Activated effector memory CD4-positive, alpha-beta T cell treated with anti-CD3 and anti-CD28 coated beads, Interleukin-2, amount 50 U/mL, for 16 hours (primary cell): ENCODE measurements around the gene BTBD3.

Source experiments
- DNase-seq: peaks from one replicate; pipeline ENCODE4 v3.0.0-alpha.2; 2020

BTBD3 gene

DNA sequence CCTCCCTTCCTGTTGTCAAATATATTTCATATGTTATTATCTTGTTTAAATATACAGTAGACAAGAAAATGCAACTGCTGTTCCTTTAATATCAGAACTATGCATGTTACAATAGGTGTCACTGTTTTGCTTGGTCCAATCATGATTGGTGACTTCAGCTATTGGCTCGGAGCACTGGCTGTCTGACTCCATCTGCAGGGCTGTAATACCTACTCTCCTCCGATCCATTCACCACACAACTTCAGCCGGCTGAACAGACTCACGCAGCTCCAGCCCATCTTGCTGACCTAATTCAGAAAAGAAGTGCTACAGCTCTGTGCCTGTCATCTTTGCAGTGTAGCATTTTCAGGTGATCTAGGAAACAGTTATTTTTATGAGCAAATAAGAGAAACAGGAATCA is at the start of gene BTBD3:
TSS of gene BTBD3 (plus strand) at position 231 of the 400 bp plus-strand sequence. CDS start 383 bp downstream, outside the sequence.
- no peak for DNase-seq

DNA sequence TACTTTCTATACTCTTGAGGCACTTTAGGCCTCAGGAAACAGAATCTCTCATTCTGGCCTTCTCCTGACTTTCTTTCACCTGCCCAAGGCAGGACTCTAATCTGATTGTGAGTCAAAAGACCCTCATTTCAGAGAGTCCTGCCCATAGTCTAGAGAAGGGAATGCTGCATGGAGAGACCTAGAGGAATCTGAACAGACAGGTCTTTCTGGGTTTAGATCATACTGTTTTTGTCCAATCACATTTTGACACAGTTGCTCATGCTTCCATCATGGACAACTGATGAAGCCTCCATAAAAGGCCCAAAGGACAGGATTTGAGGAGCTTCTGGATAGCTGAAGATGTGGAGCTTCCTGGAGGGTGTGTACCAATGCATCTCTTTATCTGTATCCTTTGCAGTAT is 48.1 kb upstream of the BTBD3 start:
- no peak for DNase-seq

DNA sequence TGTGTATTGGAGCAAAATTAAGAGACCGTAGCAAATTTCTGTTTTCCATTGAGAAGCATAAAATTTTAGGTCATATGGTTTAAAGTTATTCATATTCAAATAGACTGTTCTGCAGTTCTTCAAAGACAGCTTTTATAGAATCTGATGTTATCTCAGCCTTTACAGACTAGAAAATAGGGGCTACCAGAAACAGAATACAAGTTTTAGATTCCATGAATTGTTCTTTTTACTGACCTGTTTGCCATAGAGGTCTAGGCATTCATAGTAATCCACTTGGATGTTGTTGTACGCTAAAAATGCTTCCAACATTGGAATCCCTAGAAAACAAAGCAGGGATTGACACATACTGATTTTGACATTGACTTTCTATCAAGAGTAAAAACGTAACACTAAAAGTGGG is 47.3 kb upstream of the BTBD3 start:
- DNase-seq: no peak

DNA sequence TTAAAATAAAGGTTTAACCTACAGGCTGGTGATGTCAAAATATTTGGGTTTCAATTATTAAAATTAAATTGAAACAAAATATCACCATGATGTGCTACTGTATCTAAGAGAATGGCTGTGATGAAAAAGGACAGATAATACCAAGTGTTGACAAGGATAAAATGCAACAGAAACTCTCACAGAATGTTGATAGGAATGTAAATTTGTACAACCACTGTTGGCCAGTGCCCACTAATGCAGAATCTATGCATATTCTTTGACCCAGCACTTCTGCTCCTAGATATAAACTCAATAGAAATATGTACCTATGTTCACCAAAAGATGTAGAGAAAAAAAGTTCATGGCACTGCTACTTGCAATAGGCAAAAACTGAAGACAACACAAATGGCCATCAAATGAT is 41.1 kb upstream of the BTBD3 start:
- DNase-seq: no peak

DNA sequence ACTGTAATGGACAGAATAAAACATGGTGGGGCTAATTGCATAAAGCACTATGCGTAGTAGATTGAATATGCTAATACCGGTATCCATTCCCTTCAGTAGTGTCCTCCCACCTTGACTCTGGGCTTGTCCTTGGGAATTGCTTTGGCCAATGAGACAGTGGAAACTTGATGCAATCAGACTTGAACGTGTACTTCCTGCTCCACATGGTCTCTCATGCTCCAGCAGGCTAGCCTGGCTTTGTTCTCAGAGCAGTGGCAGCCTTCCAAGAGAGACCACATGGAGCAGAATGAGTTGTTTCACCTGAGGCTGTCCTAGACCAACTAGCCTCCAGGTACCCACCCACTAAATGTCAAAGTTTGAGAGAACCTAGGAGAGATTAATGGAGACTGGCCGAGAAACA is 37.0 kb upstream of the BTBD3 start:
- no peak for DNase-seq

DNA sequence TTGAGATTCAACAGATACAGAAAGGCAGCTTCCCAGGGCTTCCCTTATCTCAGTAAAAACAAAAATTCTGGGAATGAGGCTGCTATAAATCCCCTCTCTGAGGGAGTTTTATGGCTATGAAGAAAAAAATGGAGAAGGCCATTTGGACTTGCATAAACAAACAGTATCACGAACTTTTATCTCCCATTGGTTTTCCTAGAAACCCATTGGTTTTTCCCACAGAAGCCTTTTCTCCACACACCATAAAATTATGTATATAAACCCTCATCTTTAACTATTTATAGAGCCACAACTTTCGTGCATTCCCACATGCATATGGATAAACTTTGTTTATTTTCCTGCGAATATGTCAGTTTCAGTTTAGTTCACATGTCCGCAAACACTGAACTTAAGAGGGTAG is 36.2 kb upstream of the BTBD3 start:
- DNase-seq: no peak

DNA sequence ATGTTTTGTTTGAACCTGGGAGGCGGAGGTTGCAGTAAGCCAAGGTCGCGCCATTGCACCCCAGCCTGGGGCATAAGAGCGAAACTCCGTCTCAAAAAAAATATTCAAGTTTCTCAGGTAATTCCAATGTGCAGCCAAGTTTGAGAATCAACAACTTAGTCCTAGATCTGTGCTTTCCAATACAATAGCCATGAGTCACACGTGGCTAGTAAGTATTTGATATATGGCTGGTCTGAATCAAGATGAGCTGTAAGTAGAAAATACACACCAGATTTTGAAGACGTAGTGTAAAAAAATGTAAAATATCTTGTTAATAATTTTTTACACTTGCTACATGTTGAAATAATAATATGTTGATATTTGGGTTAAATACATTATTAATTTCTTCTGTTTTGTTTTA is 35.0 kb upstream of the BTBD3 start:
- DNase-seq: no peak

DNA sequence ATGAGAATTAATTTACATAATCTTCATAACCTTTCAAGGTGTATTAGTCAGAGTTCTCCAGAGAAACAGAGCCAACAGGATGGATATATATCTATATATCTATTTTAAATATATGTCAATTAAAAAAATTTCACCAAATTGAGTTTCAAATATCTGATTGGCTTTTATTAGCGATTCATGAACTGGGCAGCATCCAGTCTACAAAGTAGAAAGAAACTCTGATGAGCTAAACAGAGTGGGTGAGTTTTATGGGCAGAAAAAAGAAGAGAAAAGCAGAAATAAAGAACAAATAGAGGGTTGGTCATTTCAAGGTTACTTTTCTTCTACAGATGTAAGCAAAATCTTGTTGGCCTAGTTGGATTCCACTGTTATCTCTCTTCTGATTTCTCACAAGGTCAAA is 29.0 kb upstream of the BTBD3 start:
- DNase-seq: no peak

DNA sequence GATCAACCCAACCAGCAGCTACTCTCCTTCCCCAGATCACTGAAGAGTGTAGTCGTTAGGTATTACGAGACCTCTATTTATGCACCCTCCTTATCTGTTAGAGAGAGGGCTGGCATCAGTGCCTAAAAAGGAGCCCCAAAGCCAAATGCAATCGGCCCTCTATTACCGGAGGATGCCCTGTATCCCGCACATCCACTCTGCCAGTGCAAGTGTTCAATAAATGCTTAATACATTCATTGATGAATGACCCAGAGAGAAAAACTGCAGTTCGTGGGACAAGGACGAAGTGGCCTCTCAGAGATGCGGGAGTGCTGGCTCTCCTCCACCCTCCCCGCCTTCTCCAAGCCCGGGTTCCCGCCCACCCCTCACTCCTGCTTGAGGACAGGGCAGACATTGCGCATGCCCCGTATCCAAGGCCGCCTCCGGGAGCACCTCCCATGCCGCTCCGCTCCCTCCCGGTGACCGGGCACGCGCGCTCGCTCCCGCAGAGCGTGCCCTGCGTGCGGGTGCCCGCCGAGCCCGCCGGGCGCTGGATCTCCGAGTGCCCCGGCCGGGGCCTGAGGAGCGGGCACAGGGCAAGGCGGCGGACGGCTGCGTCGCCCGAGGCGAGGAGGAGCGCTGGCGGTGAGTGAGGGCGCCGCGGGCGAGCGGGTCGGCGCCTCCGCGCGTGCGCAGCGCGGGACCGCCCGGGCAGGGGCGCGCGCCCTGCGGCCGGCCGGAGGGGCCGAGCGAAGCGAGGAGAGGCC is 27.2 kb upstream of the BTBD3 start:
- peak; percentile 65 for DNase-seq

DNA sequence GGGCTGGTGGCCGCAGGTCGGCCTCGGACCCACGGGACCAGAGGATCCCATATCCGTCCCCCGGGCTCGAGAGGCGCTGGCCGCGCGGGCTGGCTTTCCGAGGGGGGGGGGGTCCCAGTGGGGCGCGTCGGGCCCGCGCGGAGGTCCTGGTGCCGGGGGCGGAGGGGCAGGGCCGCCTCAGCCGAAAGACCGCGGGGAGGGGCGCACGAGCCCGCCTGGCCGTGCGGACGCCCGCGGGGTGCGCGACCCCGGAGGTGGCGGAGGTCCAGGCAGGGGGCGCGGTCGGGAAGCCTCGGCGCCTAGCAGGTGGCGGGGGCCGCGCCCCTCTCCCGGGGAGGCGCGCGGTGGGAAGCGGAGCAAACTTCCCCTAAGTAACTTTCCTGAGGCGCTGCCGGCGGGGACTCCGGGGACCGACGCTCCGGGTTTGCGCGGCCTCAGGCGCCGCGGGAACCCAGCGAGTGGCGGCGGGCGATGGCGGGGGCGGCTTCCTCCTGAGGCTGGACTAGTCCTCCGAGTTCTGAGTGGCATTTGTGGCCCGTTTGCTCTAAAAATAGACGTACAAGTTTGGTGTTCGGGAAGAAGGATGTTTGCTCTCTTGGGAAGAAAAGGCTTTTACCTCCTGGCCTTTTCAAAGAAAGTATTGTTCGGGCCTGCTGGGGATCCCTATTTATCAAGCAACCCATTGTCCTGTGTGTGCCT is 26.5 kb upstream of the BTBD3 start:
- DNase-seq: no peak

DNA sequence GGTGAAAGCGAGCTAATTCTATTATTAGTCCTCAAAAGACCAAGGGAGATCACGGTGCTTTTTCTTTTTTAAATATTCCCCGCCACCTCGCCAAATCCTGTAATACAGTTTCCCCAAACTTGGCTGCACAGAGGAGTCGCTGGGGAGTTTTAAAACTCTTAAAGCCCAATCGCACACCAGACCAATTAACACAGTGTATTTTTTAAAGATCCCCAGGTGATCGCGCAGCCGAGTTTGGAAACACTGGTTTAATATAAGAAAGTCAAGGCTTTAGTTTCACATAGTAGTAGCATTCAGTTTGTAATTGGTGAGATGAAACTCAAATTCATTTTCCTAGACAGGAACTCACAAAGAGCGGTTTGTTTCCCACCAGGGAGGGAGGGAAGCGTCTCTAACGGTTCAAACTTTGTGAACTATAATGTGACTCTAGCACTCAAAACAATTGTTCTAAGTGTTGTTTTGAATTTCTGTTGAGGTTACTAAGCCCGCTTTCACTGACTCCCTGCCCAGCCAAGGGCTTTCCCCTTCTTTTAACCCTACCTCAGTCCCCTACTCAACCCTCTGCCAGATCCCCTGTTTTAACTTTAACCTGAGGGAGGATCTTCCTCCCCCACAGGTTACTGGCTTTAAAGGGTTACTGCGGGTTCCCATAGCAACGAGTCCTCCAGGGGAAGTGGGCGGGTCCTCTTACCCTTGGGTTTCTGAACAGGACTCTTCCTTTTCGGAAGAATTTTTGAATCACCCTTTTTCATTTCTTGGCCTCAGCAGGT is 25.7 kb upstream of the BTBD3 start:
- no peak for DNase-seq

DNA sequence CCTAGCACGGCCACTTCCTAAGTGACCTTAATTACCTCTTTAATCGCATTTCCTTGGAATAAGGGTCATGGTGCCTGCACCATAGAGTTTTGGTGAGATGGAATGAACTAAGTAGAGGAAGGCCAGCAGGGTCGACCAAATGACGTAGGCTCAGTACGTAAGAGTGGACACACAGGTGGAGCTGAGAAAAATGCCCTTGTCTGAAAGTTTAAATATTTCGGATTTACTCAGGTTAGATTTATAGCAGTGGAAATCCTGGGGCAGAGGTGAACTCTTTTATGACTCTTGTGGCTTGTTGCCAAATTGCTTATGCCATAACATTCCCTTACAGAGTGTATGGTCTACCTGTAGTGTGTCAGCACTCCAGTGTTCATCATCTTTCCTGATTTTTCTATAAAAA is 23.6 kb upstream of the BTBD3 start:
- no peak for DNase-seq

DNA sequence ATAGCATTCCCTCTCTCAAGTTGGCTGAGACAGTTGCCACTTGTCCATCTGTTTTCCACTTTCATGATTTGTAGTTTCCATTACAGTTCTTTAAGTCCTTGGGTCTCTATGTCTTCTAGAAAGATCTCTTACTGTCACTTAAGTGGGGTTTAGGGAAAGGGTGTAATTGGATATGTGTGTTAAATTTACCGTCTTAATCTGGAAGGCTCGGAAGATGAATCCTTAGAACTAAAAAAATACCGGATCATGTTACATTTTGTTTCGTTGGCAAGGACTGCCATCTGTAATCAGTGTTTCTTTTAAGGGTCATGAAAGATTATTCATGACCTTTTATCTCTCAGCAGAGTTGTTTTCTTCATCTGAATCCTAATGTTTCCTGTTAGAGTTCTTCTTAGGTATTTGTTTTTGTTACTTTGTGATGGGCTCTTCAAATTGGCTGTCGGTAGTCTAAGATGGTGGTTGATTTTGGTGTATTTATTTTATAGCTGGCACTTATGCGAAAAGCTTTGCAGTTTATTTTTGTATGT is 21.8 kb upstream of the BTBD3 start:
- no peak for DNase-seq

DNA sequence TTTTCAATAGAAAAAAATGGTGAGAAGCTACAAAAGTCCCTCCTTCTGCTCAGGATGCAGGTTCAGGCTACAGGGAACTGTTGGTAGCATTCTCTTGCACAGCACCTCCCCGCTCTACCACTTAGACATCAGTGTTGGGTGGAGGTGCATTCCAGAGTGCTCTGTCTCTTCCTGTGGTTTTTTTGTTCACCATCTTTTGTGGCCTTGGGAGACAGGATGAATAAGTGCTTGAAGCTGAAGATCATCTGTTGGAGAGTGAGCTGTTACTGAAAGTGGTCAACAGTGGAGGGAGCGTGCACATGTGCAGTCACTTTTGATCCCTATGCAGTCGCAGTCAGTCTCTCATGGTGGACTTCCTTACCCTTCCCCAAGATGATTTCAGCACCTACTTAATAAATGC is 16.6 kb upstream of the BTBD3 start:
- DNase-seq: no peak

DNA sequence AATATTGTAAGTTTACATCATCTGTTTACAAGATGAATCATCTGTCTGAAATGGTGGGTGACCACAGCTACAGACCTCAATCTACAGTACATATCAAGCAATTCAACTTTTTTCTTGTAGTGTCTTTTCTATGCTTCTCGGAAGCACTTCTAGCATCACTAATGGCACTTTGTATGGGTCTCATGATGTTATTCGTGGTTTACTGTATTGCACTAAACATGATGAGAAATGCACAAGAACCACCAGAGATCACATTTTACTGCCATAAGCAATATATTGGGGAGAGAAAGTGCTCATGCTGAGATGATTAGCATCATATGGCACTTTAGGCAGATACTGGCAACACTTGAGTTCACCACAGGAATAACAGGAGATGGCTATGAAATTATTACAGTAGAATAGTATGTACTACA is 15.4 kb upstream of the BTBD3 start:
- DNase-seq: no peak

DNA sequence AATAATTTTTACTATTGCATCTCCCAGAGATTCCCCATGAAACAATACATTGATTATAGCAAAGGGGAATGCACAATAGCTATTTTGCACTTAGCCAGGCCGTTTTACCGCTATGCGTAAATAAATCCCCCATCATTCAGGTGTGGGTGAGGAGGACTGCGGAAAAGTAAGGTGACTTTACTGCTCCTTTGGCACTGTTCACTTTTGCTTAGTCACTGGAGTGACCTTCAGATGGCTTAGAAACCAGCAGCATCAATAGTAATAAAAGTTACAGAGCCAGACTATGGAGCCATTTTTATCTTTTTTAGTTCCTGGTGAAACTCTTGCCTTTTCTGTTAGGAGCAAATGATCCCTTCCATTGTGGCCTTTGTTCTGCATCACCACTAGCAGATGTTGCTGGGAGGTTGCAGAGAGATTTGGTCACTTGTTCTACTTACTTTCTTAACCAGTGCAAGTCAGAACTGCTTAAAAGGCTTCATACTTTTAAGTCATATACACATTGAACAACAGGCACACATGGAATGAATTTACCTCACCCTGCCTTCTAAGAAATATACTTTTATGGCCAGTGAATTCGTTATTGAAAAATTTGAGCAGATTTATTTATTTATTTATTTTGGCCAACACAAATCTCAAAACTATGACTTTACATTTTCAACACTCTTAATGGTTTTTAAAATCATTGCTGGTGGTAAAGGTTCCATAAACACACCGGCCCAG is 12.1 kb upstream of the BTBD3 start:
- no peak for DNase-seq

DNA sequence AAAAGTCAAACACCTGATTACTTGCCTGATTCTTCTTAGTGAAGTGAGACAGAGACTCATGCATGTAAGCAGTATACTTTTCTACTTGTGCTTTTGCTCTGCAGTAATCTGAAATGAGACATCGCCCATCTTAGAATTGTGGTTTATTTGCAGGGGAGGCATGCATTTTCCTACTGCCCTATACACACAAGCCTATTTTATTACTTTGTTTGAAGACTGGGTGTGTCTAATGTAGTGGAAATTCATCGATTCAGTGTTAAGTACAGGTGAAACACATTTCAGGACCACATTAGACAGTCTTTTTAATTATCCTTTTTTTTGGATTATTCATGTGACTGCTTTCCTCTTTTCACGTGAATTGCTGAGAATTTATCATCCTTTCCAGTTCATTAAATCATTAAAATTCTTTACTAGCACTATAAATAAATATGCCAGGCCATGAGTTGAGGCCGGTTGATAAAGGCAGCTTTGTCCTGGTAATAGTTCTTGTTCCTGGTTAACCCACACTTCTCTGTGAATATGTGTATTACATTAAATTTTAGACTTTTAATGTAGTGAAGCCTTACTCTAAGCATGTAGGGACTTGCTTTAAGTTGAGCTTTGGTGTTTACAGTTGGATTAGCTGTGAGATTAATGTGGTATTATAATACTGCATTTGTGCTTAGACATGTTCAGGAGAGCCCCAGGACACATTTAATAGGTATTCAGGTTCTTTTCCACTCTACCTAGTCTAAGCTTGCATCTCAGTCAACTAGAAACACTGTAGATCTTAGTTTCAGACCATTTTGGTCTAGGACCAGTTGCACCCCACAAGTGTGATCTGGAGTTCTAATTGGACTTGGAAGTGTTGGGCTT is 10.8 kb upstream of the BTBD3 start:
- no peak for DNase-seq

DNA sequence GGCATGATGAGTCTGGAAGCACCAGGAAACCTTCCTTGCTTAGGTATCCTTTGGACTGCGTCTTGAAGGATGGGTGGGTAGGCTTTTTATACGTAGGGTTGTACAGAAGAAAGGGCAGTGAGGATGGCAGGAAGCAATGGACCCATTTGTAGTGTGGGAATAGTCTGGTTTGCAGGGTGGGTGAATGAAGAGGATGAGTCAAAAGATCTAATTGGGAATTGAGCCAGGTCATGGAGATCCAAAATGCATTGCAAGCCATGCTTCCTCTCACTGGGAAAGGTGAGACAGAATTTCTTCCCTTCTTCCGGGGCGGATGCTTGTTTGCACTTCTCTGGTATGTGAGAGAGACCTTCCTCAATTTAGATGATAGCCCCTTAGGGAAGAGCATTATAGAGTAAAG is 10.1 kb upstream of the BTBD3 start:
- DNase-seq: no peak

DNA sequence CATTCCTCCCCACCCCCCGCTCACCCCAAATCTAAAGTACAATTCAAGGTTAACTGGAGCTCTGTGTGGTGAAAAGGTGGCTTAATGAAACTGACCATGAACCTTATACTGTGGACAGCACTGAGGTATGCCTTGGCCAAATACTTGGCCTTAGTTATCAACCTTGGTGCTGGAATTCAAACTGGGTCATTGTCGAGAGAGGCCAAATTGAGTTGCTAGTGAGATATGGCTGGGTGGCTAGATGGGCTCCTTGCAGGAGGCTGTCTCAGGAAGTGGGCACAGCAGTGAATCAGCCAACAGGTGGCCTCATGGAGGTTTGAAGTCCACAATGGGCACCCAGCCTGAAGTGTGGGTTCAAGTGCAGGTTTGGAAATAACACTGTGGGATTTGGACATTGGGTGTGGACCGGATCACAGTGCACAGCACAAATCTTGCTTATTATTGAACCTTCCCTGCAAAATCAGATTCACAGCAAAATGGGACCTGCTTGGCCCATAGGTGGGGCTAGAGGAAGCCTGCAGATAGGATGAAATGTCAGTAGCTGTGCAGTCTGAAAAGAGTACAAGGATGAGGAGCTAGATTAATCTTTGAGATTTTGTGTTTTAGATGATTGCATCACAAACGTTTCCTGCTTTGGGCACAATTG is 5.6 kb upstream of the BTBD3 start:
- DNase-seq: no peak

DNA sequence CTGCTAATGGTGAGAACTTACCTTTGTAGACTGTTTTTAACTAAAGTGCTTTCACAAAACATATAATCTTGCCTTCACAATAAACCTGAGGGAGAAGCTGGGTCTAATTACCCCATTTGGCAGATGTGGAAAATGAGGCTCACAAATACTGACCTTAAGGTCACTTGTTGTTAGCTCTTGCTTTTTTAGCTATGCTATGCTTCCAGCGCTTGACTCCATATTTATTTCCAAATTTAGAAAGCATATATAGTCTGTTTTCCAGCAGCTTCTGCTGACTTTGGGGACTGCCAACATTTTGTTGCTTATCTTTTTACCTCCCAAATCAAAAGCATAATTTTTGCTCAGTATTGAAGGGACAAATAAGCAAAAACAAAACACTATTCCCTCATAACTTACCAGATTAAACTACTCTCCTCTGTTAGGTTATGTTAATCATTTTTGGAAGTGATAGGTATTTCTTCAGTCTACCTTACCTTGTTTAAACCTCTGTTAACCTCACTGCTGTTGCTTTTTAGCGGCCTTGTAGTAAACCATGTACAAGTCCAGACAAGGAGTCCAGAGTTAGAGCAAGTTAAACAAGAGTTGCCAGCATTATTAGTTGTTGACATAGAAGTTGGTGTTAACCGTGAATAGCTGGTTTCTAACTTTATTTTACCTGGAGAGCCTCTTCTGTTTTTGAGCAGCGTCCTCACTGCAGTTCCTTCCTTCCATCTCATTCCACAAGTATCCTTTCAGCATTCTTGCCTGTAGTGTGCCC is 4.9 kb upstream of the BTBD3 start:
- DNase-seq: no peak

DNA sequence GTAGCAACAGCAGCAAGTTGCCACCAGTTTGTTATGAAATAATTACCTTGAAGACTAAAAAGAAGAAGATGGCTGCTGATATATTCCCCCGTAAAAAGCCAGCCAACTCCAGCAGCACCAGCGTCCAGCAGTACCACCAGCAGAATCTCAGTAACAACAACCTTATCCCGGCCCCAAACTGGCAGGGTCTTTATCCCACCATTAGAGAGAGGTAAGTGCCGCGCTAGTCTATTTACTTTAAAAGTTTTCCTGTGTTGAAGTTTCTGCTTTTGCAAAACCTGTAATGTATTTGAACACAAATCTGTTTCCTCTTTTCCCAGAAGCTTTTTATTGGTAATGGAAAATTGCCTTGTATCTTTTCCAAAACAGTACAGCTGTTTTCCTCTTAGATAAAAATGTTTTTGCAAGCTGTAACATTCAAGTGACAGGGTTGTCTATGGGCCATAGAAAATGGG is 725 bp downstream of the BTBD3 start:
- DNase-seq: no peak
